SU-DHL-6 (cell line): ENCODE measurements around the gene COX8C.

Source experiments
- H2AFZ ChIP-seq: fragments of 200-600 bp; sonication (generic); 2 replicates; pipeline ENCODE4 v1.6.1; 2014; ENCODE audit warnings: low read depth, mild to moderate bottlenecking, moderate library complexity, mixed read lengths, antibody characterized with exemption, low read length; ENCODE audit not compliant: severe bottlenecking
- H3F3A ChIP-seq: fragments of 200-600 bp; shearing (Covaris generic); 2 replicates; pipeline ENCODE4 v1.6.0; 2016; ENCODE audit warnings: antibody characterized with exemption, mild to moderate bottlenecking; ENCODE audit not compliant: insufficient read depth
- H3K27ac ChIP-seq: fragments of 200-600 bp; sonication (generic); 2 replicates; pipeline ENCODE4 v1.5.1; 2016; ENCODE audit warnings: low read depth, mild to moderate bottlenecking, low read length, moderate library complexity, mixed read lengths
- H3K27me3 ChIP-seq: fragments of 200-600 bp; sonication (generic), shearing (Covaris generic); 2 replicates; pipeline ENCODE4 v1.6.0; 2014; ENCODE audit warnings: mild to moderate bottlenecking, low read length
- H3K36me3 ChIP-seq: fragments of 200-600 bp; sonication (generic); 2 replicates; pipeline ENCODE4 v1.6.1; 2014; ENCODE audit warnings: mild to moderate bottlenecking, low read length, mixed read lengths
- H3K4me2 ChIP-seq: fragments of 300-600, 200-600 bp; shearing (Covaris generic), sonication (generic); 2 replicates; pipeline ENCODE4 v1.6.0; 2014; ENCODE audit warnings: low read length, low read depth, mild to moderate bottlenecking; ENCODE audit not compliant: poor library complexity, severe bottlenecking
- H3K4me3 ChIP-seq: fragments of 200-600 bp; sonication (generic); 2 replicates; pipeline ENCODE4 v1.5.1; 2014; ENCODE audit warnings: antibody characterized with exemption, low read length, mild to moderate bottlenecking, mixed read lengths; ENCODE audit not compliant: insufficient read depth, poor library complexity, severe bottlenecking
- H3K79me2 ChIP-seq: fragments of 200-600 bp; sonication (generic); 2 replicates; pipeline ENCODE4 v1.6.1; 2014; ENCODE audit warnings: mild to moderate bottlenecking, low read length, moderate library complexity; ENCODE audit not compliant: insufficient read depth
- H3K9ac ChIP-seq: fragments of 200-600 bp; sonication (generic); 2 replicates; pipeline ENCODE4 v1.7.0; 2014; ENCODE audit warnings: mild to moderate bottlenecking, low read length
- H3K9me2 ChIP-seq: fragments of 200-600 bp; sonication (generic); replicated peaks from 2 replicates; pipeline ENCODE4 v1.6.1; 2014; ENCODE audit warnings: low read length; ENCODE audit not compliant: insufficient read depth
- H3K9me3 ChIP-seq: fragments of 200-600 bp; sonication (generic); 2 replicates; pipeline ENCODE4 v1.6.1; 2014; ENCODE audit warnings: low read length, mixed read lengths; ENCODE audit not compliant: insufficient read depth
- H4K20me1 ChIP-seq: fragments of 200-600 bp; sonication (generic); 2 replicates; pipeline ENCODE4 v1.6.1; 2014; ENCODE audit warnings: low read depth, mild to moderate bottlenecking, antibody characterized with exemption, low read length, moderate library complexity, mixed read lengths
- CTCF ChIP-seq: fragments of 200-600 bp; sonication (generic); IDR thresholded peaks from one replicate; pipeline ENCODE4 v1.5.1; 2017; ENCODE audit warnings: antibody characterized with exemption, mild to moderate bottlenecking, low read length, moderate library complexity; ENCODE audit not compliant: insufficient read depth, poor library complexity, severe bottlenecking
- EZH2phosphoT487 ChIP-seq: fragments of 200-600 bp; sonication (generic), shearing (Covaris generic); conservative IDR thresholded peaks from 2 replicates; pipeline ENCODE4 v1.6.1; 2018; ENCODE audit warnings: mild to moderate bottlenecking, antibody characterized with exemption, low read length, moderate library complexity, mixed read lengths

The COX8C gene

GRCh38 chr14:93343266-93343665 lies 3.7 kb upstream of the COX8C start:
- peaks cover 11% of the 10 kb centered on the region; the same call in 1 of the 2 replicates for H3K9me3 ChIP-seq
- no peaks in the 10 kb centered on the region for H4K20me1 ChIP-seq
- no peaks in the 10 kb centered on the region for H3F3A ChIP-seq
- H3K4me2 ChIP-seq, result no peak overlapping the region
- H2AFZ ChIP-seq, result no peak overlapping the region
- no peaks in the 10 kb centered on the region for H3K27me3 ChIP-seq
- no peak for TF ChIP-seq EZH2phosphoT487
- TF ChIP-seq CTCF, result no peak
- H3K27ac ChIP-seq, result no peak overlapping the region
- H3K4me3 ChIP-seq, result no peak overlapping the region
- H3K9ac ChIP-seq, result no peak overlapping the region
- no peaks in the 10 kb centered on the region for H3K79me2 ChIP-seq
- H3K9me2 ChIP-seq, result no peaks in the 10 kb centered on the region
- no peaks in the 10 kb centered on the region for H3K36me3 ChIP-seq

- no peak for TF ChIP-seq CTCF
- no peak for TF ChIP-seq EZH2phosphoT487
- H3F3A ChIP-seq, result no peaks in the 10 kb centered on the region
- H3K27me3 ChIP-seq, result no peaks in the 10 kb centered on the region
- no peaks in the 10 kb centered on the region for H3K36me3 ChIP-seq
- no peak overlapping the region for H3K4me3 ChIP-seq
- no peak overlapping the region for H2AFZ ChIP-seq
- no peak overlapping the region for H3K4me2 ChIP-seq
- H3K27ac ChIP-seq, result no peak overlapping the region
- no peaks in the 10 kb centered on the region for H3K9me2 ChIP-seq
- H3K79me2 ChIP-seq, result no peaks in the 10 kb centered on the region
- H3K9ac ChIP-seq, result no peak overlapping the region
- peaks cover 11% of the 10 kb centered on the region; the same call in 1 of the 2 replicates for H3K9me3 ChIP-seq
- no peaks in the 10 kb centered on the region for H4K20me1 ChIP-seq
Measured at GRCh38 chr14:93343797-93344196, 3.2 kb upstream of the COX8C start.

GRCh38 chr14:93347850-93348249 lies 868 bp downstream of the COX8C start:
- Histone ChIP-seq H3K9me2 (no peaks in the 10 kb centered on the region), H2AFZ (no peak overlapping the region), H3F3A (no peaks in the 10 kb centered on the region), H3K4me3 (no peak overlapping the region), H3K27me3 (no peaks in the 10 kb centered on the region), H3K9ac (no peak overlapping the region), H3K27ac (no peak overlapping the region), H3K4me2 (no peak overlapping the region), H3K79me2 (no peaks in the 10 kb centered on the region), H3K9me3 (no peaks in the 10 kb centered on the region), H3K36me3 (no peaks in the 10 kb centered on the region), H4K20me1 (no peaks in the 10 kb centered on the region)
- no peak for TF ChIP-seq CTCF
- no peak for TF ChIP-seq EZH2phosphoT487
